Naive thymus-derived CD8-positive, alpha-beta T cell (primary cell): ENCODE results near the gene PTEN. TPM values are rescaled to one million over a fixed set of nuclear protein-coding genes. Genes with fewer than 3 reads are reported as not detected.

ENCODE experiments used
- ATAC-seq, 2 donors: fragments of 150-1000 bp; cut with Tn5 transposase in 1 of 2; sonication (Bioruptor Pico), chemical (Tn5 transposase) in 1 of 2; 1 replicate in 1 of 2; 2 replicates in 1 of 2; pipeline ENCODE4 v1.10.0; 2021; ENCODE audit warnings: mild to moderate bottlenecking in 2 of 2, moderate library complexity in 2 of 2
- POLR2A ChIA-PET: fragments of 350-600 bp; sonication (Branson Sonifier 250); formaldehyde crosslinking; loops from one replicate; lab custom pipeline; 2021; ENCODE audit warnings: antibody characterized with exemption; lab: Charles Lee
- DNase-seq, 10 donors: peaks; one replicate each; pipeline versions ENCODE4 v3.0.0 to v3.0.0-alpha.2; 2020 to 2022
- H3K27ac Mint-ChIP-seq, 10 donors: one replicate each; pipeline ENCODE4 v1.8.0; 2020 to 2022; ENCODE audit warnings: mild to moderate bottlenecking in 10 of 10, mixed read lengths in 10 of 10, moderate library complexity in 4 of 10, inconsistent platforms in 1 of 10
- H3K27me3 Mint-ChIP-seq, 5 donors: one replicate each; pipeline ENCODE4 v1.8.0; 2021 to 2022; ENCODE audit warnings: mixed read lengths in 5 of 5
- H3K36me3 Mint-ChIP-seq, 3 donors: one replicate each; pipeline ENCODE4 v1.8.0; 2020 to 2022; ENCODE audit warnings: mixed read lengths in 3 of 3, mild to moderate bottlenecking in 2 of 3, inconsistent platforms in 1 of 3
- H3K4me1 Mint-ChIP-seq, 4 donors: one replicate each; pipeline ENCODE4 v1.8.0; 2021 to 2022; ENCODE audit warnings: mixed read lengths in 4 of 4
- H3K4me3 Mint-ChIP-seq, 10 donors: one replicate each; pipeline ENCODE4 v1.8.0; 2020 to 2022; ENCODE audit warnings: mild to moderate bottlenecking in 10 of 10, mixed read lengths in 10 of 10, moderate library complexity in 6 of 10, inconsistent platforms in 1 of 10
- H3K9me3 Mint-ChIP-seq, 9 donors: one replicate each; pipeline ENCODE4 v1.8.0; 2020 to 2022; ENCODE audit warnings: mixed read lengths in 9 of 9, mild to moderate bottlenecking in 3 of 9, inconsistent platforms in 1 of 9, moderate library complexity in 1 of 9
- polyA plus RNA-seq, 3 donors: library from polyadenylated mRNA; unstranded; fragments of 300-500 nt; fragmentation: Illumina TruSeq; gene quantifications; one replicate each; pipeline ENCODE4 v1.2.3, GENCODE V29; 2021
- total RNA-seq, 8 experiments: library from RNA in 2 of 8; stranded (reverse) in 2 of 8; gene quantifications; one replicate each; pipeline ENCODE4 v1.2.3 and lab custom pipeline; 2021 to 2026

Gene PTEN
- total and polyA plus RNA-seq, 5 experiments from 2014 or later = 29.4 to 90.0 (median 37.7) TPM

DNA sequence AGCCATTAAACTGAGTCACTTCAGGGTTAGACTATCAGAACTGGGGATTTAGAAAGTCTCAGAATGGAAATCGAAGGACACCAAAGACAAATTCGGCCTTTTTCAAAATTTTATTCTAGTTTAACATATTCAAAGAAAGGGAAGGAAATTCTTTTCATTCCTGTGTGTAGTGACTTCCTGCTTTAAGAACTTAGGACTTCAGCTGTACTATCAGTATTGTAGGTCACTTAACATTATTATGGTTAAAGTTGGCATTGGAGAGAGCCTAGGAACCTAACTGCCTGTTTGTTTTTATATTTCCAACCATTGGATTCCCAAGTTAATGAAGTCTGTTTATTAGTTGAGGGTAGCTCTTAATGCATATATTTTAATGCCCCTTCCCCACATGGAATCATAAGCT lies 63.7 kb downstream of the PTEN start:
- DNase-seq = no peak
- H3K27ac Mint-ChIP-seq = peak overlapping the region in 2 of 10 donors; percentile 58 to 68
- H3K4me1 Mint-ChIP-seq = peaks cover 37 to 95% (median 86%) of the 10 kb centered on the region in 4 donors
- POLR2A ChIA-PET = no interaction called here
- peaks cover 25 to 61% (median 43%) of the 10 kb centered on the region in 3 donors for H3K36me3 Mint-ChIP-seq
- H3K9me3 Mint-ChIP-seq = peaks cover 0 to 9% (median 0%) of the 10 kb centered on the region in 9 donors
- no peak for ATAC-seq
- peak overlapping the region in 4 of 10 donors; percentile 35 to 62 (median 48) for H3K4me3 Mint-ChIP-seq
- H3K27me3 Mint-ChIP-seq = no peaks in the 10 kb centered on the region

DNA sequence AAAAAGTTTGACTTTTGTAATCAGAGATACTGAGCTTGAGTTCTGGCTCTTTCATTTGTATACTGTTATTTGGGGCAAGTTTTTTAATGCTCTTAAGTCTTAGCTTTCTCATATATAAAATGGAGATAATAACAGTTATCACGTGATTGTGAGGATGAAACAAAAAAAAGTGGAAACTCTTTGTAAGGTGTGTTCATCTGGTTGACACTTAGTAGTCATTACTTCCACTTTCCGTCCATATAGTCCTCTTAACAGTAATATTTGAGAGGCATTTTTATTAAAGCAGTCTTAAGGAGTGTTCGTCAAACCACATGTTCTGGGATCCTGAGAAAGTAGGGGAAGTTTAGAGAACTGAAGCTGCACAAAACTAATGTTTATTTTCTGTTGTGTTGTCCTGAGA lies 65.6 kb downstream of the PTEN start:
- Mint-ChIP-seq H3K4me1 (peaks cover 28 to 82% (median 71%) of the 10 kb centered on the region in 4 donors), H3K4me3 (no peak overlapping the region), H3K27me3 (no peaks in the 10 kb centered on the region), H3K36me3 (peaks cover 9 to 58% (median 26%) of the 10 kb centered on the region in 3 donors), H3K27ac (peak overlapping the region in 1 of 10 donors; percentile 70), H3K9me3 (peaks cover 0 to 9% (median 0%) of the 10 kb centered on the region in 9 donors)
- POLR2A ChIA-PET = interaction anchor here (0.7 kb wide), 1 partner anchor 294 kb away, joined by 3 read pairs; no protein-coding TSS in a partner anchor
- DNase-seq = no peak
- ATAC-seq = no peak

DNA sequence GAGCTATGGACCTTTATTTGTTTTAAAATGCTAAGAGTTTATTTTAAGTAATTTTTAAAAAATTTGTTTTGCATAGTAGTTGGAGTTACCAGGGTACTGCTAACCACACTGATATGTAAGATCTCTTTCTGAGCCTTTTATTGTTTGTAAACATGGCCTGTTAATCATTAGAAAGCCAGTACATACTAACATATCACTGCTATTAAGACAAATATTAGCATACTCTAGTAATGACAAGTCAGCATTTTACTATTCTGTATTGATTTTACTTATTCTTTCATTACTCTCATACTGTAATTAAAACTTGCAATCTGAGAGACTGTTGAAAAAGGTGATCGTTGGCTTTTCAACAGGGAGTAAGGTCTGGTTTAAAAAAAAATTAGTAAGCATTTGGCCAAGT lies 66.7 kb downstream of the PTEN start:
- peaks cover 12 to 59% (median 27%) of the 10 kb centered on the region in 3 donors for H3K36me3 Mint-ChIP-seq
- ATAC-seq (no peak), DNase-seq (no peak)
- no peak overlapping the region for H3K27ac Mint-ChIP-seq
- H3K4me1 Mint-ChIP-seq = peaks cover 22 to 71% (median 65%) of the 10 kb centered on the region in 4 donors
- H3K9me3 Mint-ChIP-seq = peaks cover 0 to 9% (median 0%) of the 10 kb centered on the region in 9 donors
- POLR2A ChIA-PET = no interaction called here
- no peak overlapping the region for H3K4me3 Mint-ChIP-seq
- H3K27me3 Mint-ChIP-seq = no peaks in the 10 kb centered on the region

DNA sequence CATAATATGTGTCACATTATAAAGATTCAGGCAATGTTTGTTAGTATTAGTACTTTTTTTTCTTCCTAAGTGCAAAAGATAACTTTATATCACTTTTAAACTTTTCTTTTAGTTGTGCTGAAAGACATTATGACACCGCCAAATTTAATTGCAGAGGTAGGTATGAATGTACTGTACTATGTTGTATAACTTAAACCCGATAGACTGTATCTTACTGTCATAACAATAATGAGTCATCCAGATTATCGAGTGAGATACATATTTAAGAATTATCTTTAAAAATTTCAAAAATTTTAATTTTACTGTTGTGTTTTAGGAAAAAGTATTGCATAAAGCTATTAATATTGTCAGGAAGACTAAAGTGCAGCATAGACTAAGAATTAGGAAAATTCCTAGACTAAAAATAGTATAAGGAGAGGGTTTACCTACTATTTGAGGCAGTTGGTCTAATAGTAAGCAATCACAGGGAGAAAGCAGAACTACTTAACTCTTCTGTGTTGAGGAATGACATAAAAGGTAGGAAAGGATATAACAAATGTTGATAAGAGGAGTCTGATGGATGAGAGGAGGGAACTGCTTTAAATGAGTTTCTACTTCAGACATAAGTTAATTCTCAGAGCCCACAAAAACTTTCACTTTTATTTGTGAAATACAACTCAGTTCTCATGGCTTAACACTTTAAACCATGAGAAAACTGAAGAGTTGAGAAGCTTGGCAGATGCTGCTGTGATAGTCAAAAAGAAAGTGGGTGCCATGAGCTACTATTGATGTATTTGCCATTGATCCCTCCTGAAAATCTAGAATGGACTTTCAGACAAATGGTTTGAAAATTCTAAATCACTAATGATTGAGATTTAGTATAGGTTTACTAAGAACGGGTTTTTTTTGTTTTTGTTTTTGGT lies 67.8 kb downstream of the PTEN start:
- POLR2A ChIA-PET = no interaction called here
- DNase-seq (no peak), ATAC-seq (no peak)
- H3K27ac Mint-ChIP-seq = peak overlapping the region in 3 of 10 donors; percentile 21 to 82 (median 27)
- H3K36me3 Mint-ChIP-seq = peaks cover 5 to 60% (median 31%) of the 10 kb centered on the region in 3 donors
- peaks cover 19 to 68% (median 65%) of the 10 kb centered on the region in 4 donors for H3K4me1 Mint-ChIP-seq
- no peaks in the 10 kb centered on the region for H3K27me3 Mint-ChIP-seq
- H3K9me3 Mint-ChIP-seq = peaks cover 0 to 8% (median 0%) of the 10 kb centered on the region in 9 donors
- no peak overlapping the region for H3K4me3 Mint-ChIP-seq

DNA sequence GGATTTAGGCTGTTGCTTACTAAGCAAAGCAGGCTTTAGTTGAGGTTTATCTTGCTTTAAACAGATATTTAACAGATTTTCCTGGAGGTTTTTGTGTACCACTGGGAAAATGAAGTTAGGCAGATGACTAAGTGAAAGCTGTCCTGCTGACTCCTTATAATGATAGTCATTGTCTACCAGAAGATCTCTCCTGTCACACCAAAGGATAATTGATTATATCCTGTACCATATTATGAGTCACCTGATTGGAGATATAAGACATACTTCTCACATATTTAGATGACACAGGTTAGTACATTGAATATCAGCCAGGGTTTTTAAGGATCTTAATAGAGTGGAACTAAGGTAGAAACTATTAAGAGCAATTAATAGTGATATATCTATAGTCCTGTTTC lies 68.4 kb downstream of the PTEN start:
- ATAC-seq = no peak
- H3K4me3 Mint-ChIP-seq = no peak overlapping the region

DNA sequence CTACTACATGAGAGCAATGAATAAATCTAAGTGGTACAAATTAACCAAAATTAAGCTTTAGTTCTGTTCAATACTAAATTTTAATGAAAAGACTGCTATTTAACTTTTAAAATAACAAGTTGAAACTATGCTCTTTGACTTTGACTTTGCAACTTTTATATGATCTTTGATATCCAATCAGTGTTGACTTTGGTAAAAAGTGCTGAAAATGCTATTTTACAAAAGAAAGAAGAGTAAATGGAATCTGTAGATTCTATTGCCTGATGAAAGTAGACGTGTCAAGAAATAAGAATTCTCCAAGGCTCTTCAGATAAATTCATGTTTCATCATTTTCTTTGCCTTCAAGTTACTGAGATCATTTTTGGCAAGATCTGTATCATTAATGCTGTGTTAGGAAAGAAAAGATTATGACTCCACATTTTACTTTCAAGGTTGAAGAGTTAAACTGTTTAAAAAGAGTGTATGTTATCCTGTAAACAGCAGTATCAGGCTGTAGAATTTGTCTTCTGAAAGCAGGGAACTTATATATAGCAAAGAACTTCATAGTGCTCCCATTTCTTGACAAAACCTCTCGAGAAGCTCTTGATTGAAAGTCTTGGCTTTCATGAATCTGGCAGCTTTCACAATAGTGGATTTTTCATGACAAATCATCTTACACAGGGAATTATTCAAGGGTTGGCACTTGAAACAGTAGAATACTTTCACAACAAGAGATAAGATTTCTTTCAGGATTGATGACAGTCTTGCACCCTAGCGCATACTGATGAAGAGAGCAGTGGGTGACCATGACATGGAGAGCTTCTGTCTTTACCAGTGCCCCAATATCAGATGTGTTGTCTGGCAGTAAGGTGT lies 72.1 kb downstream of the PTEN start:
- H3K4me3 Mint-ChIP-seq = no peak overlapping the region
- H3K9me3 Mint-ChIP-seq = no peaks in the 10 kb centered on the region
- POLR2A ChIA-PET = no interaction called here
- H3K27me3 Mint-ChIP-seq = no peaks in the 10 kb centered on the region
- ATAC-seq (no peak), DNase-seq (no peak)
- peak overlapping the region in 7 of 10 donors; percentile 1 to 74 (median 11) for H3K27ac Mint-ChIP-seq
- peaks cover 5 to 76% (median 20%) of the 10 kb centered on the region in 3 donors for H3K36me3 Mint-ChIP-seq
- H3K4me1 Mint-ChIP-seq = peaks cover 16 to 49% (median 47%) of the 10 kb centered on the region in 4 donors

More for the DNA sequence above, 68.4 kb downstream of the PTEN start:
- Mint-ChIP-seq H3K36me3 (peaks cover 5 to 60% (median 27%) of the 10 kb centered on the region in 3 donors), H3K27me3 (no peaks in the 10 kb centered on the region), H3K27ac (peak overlapping the region in 2 of 10 donors; percentile 21 to 29), H3K4me1 (peaks cover 18 to 68% (median 65%) of the 10 kb centered on the region in 4 donors), H3K9me3 (peaks cover 0 to 1% (median 0%) of the 10 kb centered on the region in 9 donors)
- POLR2A ChIA-PET = no interaction called here
- no peak for DNase-seq

DNA sequence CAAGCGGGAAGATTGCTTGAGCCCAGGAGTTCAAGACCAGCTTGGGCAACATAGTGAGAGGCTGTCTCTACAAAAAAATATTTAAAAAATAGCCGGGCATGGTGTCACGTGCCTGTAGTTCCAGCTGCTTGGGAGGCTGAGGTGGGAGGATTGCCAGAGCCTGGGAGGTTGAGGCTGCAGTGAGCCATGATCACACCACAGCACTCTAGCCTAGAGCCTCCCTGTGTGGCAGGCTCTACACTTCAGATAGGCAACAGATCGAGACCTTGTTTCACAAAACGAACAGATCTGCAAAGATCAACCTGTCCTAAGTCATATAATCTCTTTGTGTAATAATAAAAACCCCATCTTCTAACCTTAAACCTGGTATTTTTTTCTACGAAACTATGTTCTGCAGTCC lies 76.8 kb downstream of the PTEN start:
- Mint-ChIP-seq H3K27me3 (no peaks in the 10 kb centered on the region), H3K4me1 (peaks cover 15 to 45% (median 37%) of the 10 kb centered on the region in 4 donors), H3K4me3 (no peak overlapping the region), H3K9me3 (no peaks in the 10 kb centered on the region), H3K27ac (peak overlapping the region in 1 of 10 donors; percentile 31), H3K36me3 (peaks cover 0 to 74% (median 16%) of the 10 kb centered on the region in 3 donors)
- DNase-seq (no peak), ATAC-seq (no peak)
- POLR2A ChIA-PET = no interaction called here

DNA sequence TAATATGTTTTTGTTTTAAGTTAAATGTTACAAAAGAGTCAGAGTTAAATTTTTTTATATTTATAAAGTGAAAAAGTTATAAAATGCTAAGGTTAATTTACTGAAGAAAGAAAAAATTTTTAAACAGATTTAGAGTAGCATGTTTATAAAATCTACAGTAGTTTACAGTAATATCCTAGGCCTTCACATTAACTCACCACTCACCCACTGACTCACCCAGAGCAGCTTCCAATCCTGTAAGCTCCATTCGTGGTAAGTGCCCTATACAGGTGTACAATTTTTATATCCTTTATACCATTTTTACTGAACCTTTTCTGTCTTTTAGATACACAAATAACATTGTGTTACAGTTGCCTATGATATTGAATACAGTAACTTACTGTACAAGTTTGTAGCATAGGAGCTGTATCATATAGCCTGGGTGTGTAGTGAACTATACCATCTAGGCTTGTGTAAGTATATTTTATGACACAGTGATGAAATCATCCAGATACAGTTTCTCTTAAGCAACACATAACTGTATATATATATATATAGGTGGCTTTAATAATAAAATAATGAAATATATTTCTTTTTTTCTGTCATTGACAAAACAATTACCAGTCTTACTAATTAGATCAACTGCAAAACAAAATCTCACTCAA lies 79.6 kb downstream of the PTEN start:
- DNase-seq (no peak), ATAC-seq (no peak)
- Mint-ChIP-seq H3K4me1 (peaks cover 11 to 26% (median 16%) of the 10 kb centered on the region in 4 donors), H3K9me3 (no peaks in the 10 kb centered on the region), H3K27ac (peak overlapping the region in 1 of 10 donors; percentile 56), H3K36me3 (peaks cover 0 to 67% (median 7%) of the 10 kb centered on the region in 3 donors), H3K4me3 (no peak overlapping the region), H3K27me3 (no peaks in the 10 kb centered on the region)
- POLR2A ChIA-PET = no interaction called here

DNA sequence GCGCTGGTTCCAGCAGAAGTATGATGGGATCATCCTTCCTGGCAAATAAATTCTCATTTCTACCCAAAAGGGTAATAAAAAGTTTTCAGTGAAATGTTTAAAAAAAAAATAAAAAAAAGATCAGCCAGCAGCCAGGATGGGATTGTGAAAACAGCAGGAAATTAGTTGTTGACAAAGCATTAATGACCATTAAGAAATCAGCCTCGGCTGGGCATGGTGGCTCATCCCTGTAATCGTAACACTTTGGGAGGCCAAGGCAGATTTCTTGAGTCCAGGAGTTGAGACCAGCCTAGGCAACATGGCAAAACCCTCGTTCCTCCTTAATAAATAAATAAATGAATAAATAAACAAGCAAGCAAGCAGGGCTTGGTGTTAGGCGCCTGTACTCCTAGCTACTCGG lies 82.6 kb downstream of the PTEN start:
- H3K27me3 Mint-ChIP-seq = no peaks in the 10 kb centered on the region
- peaks cover 0 to 55% (median 9%) of the 10 kb centered on the region in 3 donors for H3K36me3 Mint-ChIP-seq
- POLR2A ChIA-PET = no interaction called here
- DNase-seq (no peak), ATAC-seq (no peak)
- no peak overlapping the region for H3K4me3 Mint-ChIP-seq
- H3K4me1 Mint-ChIP-seq = peaks cover 3 to 19% (median 11%) of the 10 kb centered on the region in 4 donors
- no peaks in the 10 kb centered on the region for H3K9me3 Mint-ChIP-seq
- H3K27ac Mint-ChIP-seq = peak overlapping the region in 2 of 10 donors; percentile 21 to 81

DNA sequence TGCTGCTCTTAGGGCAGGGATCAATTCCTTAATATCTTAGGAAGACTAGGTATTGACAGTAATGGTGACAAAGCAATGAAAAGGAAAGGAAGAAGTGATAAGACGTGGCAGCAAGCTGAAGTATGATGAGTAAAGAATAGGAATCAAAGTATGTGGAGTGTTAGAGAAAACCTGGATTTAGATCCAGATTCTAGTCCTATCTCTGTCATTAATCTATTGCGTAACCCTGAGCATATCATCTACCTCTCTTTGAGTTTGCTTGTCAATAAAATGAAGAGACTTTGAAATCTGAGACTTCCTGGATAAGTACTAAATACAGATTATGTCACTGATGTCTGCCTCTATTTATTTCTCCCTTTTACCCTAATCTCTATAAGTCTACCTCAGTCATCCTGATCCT lies 89.2 kb downstream of the PTEN start:
- no peaks in the 10 kb centered on the region for H3K9me3 Mint-ChIP-seq

DNA sequence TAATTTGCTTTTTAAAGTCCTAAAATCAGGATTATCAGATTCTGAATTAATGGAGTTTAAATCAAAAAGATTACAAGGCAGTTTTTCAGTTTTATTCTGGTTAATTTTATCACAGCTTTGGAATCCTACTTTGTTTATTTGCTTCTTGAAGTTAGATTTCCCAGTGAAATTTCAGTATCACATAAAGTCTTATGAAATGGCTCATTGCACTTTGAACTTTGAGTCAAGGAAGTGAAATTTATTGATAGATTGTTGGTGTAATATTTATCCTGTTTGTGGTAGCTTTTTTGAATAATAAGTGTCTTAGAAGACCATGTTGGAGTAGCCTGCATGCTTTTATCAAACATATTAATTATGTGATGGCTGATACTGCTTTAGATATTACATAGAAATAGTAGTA lies 92.6 kb downstream of the PTEN start:
- Mint-ChIP-seq H3K4me1 (peaks cover 14 to 31% (median 24%) of the 10 kb centered on the region in 4 donors), H3K9me3 (no peaks in the 10 kb centered on the region), H3K27me3 (no peaks in the 10 kb centered on the region), H3K4me3 (no peak overlapping the region), H3K36me3 (peaks cover 0 to 64% (median 23%) of the 10 kb centered on the region in 3 donors), H3K27ac (peak overlapping the region in 4 of 10 donors; percentile 17 to 69 (median 54))
- DNase-seq (no peak), ATAC-seq (no peak)
- POLR2A ChIA-PET = interaction anchor here (0.5 kb wide), 1 partner anchor 53 kb away, joined by 3 read pairs; no protein-coding TSS in a partner anchor

More for the DNA sequence above, 89.2 kb downstream of the PTEN start:
- DNase-seq = no peak
- peak overlapping the region in 1 of 10 donors; percentile 30 for H3K4me3 Mint-ChIP-seq
- H3K36me3 Mint-ChIP-seq = peaks cover 0 to 52% (median 21%) of the 10 kb centered on the region in 3 donors
- POLR2A ChIA-PET = no interaction called here
- ATAC-seq = no peak
- peaks cover 14 to 31% (median 20%) of the 10 kb centered on the region in 4 donors for H3K4me1 Mint-ChIP-seq
- no peaks in the 10 kb centered on the region for H3K27me3 Mint-ChIP-seq
- H3K27ac Mint-ChIP-seq = peak overlapping the region in 4 of 10 donors; percentile 9 to 58 (median 40)

DNA sequence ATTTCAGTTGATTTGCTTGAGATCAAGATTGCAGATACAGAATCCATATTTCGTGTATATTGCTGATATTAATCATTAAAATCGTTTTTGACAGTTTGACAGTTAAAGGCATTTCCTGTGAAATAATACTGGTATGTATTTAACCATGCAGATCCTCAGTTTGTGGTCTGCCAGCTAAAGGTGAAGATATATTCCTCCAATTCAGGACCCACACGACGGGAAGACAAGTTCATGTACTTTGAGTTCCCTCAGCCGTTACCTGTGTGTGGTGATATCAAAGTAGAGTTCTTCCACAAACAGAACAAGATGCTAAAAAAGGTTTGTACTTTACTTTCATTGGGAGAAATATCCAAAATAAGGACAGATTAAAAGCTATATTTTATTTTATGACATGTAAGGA lies 94.3 kb downstream of the PTEN start:
- H3K9me3 Mint-ChIP-seq = no peaks in the 10 kb centered on the region
- H3K27ac Mint-ChIP-seq = peak overlapping the region in 4 of 10 donors; percentile 4 to 46 (median 30)
- H3K4me1 Mint-ChIP-seq = peaks cover 12 to 25% (median 22%) of the 10 kb centered on the region in 4 donors
- H3K4me3 Mint-ChIP-seq = no peak overlapping the region
- peaks cover 0 to 63% (median 24%) of the 10 kb centered on the region in 3 donors for H3K36me3 Mint-ChIP-seq
- no peaks in the 10 kb centered on the region for H3K27me3 Mint-ChIP-seq
- DNase-seq (no peak), ATAC-seq (no peak)
- POLR2A ChIA-PET = no interaction called here
